K562 (cell line): ENCODE measurements around the gene MYO1F. TPM values are rescaled to one million over a fixed set of nuclear protein-coding genes. Genes with fewer than 3 reads are reported as not detected.

Source experiments
- E2F3 ChIP-seq: fragments of 250-450 bp; sonication (Bioruptor Pico); IDR thresholded peaks from 2 replicates; pipeline ENCODE4 v1.4.0; 2020; ENCODE audit warnings: mild to moderate bottlenecking
- MGA ChIP-seq: fragments of 450-650 bp; IDR thresholded peaks from 2 replicates; pipeline ENCODE4 v1.6.1; 2016; ENCODE audit warnings: mild to moderate bottlenecking, moderate library complexity
- TAF9B ChIP-seq: fragments of 450-650 bp; IDR thresholded peaks from 2 replicates; pipeline ENCODE4 v1.6.1; 2018; ENCODE audit warnings: mild to moderate bottlenecking; ENCODE audit not compliant: partially characterized antibody
- polyA plus RNA-seq, 8 experiments: library from polyadenylated mRNA; depleted of rRNA in 4 of 8; stranded (reverse) in 5 of 8; unstranded in 3 of 8; fragments of >200 nt; fragmentation: Nextera tagmentation in 2 of 8; fragmentation: Illumina TruSeq in 1 of 8; extraction: Ambion mirVana in 2 of 8; extraction: Trizol in 1 of 8; gene quantifications; 2 replicates each; pipeline versions ENCODE4 v1.2.1 to v1.2.3, GENCODE V29; 2011 to 2014; ENCODE audit warnings: inconsistent platforms in 1 of 8, missing spikeins in 1 of 8
- total RNA-seq, 7 experiments: library from RNA; depleted of rRNA in 6 of 7; stranded (reverse); fragments of >200 nt in 6 of 7; fragmentation: Illumina TruSeq in 2 of 7; extraction: Trizol in 2 of 7; gene quantifications; 2 replicates each; pipeline versions ENCODE4 v1.2.1 to v1.2.3, GENCODE V29; 2011 to 2021; ENCODE audit warnings: low replicate concordance in 1 of 7

MYO1F gene
- total and polyA plus RNA-seq, 9 of the 15 experiments (the other 6 are each of a cell fraction or from before 2014, with no cell fraction given): 0.78 to 9.4 (median 4.3) TPM

- TF ChIP-seq MGA (peak; percentile 39; the same call in 1 of the 2 replicates), TAF9B (no peak), E2F3 (CRISPR knock-in tag) (no peak)
- TF ChIP-seq, all 486 proteins: peak for 24
These were observed 50.7 kb downstream of the MYO1F start (continued) for GRCh38 chr19:8526345-8527091.
